Hindlimb muscle (tissue), 1 donor: ENCODE data around the gene ITPR2. TPM values are rescaled to one million over a fixed set of nuclear protein-coding genes. Genes with fewer than 3 reads are reported as not detected.
"Not testable (repeated sequence)": the region's sequence is repeated elsewhere in the genome, so short reads cannot be mapped to it uniquely, and the experiment has no call there.

Source experiments
- DNase-seq: peaks from one replicate; pipeline ENCODE4 v3.0.0-alpha.2; 2013
- polyA plus RNA-seq: library from polyadenylated mRNA; unstranded; fragments of 120-200 nt; gene quantifications from one replicate; pipeline ENCODE4 v1.2.1, GENCODE V29; 2013; ENCODE audit not compliant: insufficient read length

The ITPR2 gene
- polyA plus RNA-seq: 3.8 TPM

DNA sequence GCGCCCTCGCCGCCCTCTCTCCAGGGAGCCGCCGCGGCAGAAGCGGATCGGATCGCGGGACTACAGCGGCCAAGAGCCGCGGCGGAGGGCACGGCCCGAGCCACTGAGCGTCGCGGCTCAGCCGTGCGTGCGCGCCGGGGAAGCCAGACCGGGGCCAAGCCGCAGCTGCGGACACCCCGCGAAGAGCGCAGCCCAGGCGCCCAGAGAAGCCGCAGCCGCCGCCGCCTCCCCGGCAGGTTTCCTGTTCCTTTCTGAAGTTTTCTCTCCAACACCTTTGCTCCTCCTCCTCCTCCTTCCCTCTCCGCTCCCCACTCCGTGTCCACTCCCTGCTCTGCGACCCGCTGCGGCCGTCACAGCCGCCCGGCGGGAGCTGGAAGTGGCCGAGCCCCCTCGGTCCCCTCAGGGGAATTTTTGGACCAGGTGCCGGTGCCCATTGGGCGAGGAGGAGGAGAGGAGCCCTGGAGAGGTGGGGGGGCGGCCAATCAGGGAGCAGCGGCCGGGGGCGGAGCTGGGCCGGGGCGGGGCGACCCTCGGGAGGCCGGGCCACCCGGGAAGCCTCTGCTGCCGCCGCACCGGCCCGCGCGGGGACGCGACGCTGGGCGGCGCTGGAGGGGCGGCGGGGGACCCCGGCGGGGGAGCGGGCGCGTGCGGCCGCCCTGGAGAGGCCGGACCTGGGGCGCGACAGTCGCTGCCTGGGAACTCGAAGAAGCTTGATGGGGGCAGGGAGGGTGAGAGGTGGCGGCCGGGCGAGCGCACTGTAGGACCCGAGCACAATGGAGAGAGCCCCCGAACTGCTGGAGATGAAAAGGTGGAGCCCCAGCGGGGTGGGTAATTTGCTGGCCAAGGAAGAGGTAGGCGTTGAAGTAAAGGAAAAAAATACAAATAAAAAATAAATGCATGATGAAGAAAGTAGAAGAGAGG lies at the start of gene ITPR2:
ITPR2 (minus strand) TSS at position 373 of the 921 bp plus-strand sequence. CDS start 413 bp downstream, outside the sequence.
- peak; percentile 87 for DNase-seq

DNA sequence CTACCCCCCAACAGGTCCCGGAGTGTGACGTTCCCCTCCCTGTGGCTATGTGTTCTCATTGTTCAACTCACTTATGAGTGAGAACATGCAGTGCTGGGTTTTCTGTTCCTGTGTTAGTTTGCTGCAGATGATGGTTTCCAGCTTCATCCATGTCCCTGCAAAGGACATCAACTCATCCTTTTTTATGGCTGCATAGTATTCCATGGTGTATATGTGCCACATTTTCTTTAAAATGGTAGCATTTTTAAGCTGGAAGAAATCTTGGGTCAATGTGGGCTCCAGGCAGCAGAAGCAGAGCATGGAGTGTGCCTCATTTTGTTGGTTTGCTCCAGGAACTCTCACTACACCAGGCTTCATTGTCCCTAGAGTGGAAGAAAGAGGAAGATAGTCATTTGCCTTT lies 47.6 kb upstream of the ITPR2 start:
- no peak for DNase-seq

DNA sequence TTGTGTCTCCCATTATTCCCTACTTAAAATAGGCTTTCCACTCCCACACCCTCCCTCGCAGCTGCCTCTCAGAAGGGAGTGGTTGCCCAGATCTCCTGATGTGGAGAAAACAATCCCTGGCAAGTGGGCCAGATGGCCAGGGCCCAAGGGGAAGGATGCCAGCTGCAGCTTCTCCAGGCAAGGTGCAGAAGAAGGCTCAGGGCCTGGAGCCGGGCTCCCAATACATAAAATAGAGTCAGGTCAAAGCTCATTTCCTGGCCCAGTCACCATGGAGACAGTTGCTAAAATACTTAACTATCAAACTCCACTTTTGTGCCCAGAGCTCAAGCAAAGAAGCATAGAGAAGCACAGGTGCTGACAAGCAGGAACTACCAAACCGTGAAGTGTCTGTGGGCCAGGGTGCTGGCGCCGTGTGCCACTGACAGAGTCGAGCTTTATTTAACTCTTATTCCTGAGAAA lies 45.7 kb upstream of the ITPR2 start:
- DNase-seq: peak; percentile 67

GRCh38 chr12:26874501-26875296 lies 41.7 kb upstream of the ITPR2 start:
- peak; percentile 25 for DNase-seq

DNA sequence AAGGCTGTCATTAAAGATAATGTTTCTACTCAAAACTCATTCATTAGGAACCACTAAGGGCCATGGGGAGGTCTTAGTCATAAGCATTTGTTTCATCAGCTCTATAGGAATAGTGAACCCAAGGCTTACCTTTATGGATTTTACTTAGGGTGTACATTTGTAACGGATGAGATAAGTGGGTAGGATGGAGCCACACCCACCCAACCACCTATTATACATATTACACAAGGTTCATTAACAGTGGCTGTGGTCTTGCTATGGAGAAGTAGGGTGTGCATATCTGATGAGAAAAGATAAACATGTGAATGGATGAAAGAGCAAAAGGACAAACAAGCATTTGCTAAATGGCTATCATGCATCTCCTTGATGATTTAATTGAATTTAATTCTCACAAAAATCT lies 39.6 kb upstream of the ITPR2 start:
- no peak for DNase-seq

DNA sequence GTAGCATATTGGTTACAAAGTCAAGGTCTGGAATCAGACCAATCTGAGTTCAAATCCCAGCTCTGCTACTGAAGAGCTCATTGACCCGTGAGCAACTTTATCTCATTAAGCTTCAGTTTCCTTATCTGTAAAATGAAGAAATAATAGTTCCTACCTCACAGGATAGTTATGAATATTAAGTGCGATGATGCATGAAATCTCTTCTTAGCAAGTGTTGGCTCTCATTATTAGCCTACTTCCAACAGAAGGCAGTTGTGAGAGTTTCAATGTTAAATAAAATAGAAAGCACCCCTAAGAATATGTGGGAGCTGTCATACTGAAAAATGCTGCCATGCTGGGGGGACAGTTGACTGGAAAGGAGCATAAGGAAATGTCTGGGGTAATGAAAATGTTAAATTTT lies 39.0 kb upstream of the ITPR2 start:
- no peak for DNase-seq

- DNase-seq: no peak
Observed at GRCh38 chr12:26870491-26871419, 37.8 kb upstream of the ITPR2 start.

DNA sequence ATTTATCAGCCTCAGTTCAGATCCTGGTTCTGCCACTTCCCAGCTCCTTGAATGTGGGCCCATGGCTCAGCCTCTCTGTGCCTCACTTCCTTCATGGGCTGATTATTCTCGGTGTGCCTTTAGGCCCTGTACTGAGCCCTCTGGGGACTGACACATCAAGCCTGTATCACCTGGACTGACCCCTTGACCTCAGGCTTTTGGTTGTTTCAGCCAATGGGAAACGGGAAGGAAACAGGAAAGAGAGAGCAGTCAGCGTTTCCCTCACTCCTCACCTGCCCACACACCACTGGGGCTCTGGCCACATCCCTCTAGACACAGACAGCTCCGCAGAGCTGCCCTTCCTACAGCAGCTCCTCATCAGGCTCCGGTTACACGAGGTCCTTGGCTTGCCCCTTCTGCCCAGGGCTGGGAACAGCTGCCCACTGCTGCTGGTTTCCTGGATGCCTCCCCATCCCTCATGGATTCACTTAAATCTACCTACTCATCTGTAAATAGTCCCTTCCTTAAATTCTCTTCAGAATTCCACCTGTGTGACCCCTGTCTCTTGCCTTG lies 37.0 kb upstream of the ITPR2 start:
- DNase-seq: no peak

DNA sequence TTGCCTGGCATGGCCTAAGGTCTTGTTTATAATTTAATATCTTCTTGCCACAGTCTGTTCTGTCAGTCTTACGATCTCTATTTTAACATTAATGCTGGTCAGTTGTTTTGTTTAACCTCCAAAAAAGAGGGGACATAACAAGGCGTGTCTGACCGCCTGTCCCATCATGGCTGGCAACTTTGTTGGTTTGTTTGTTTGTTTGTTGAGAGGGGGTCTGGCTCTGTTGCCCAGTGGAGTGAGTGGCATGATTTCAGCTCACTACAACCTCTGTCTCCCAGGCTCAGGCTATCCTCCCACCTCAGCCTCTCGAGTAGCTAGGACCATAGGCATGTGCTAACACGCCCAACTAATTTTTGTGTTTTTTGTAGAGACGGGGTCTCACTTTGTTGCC lies 36.1 kb upstream of the ITPR2 start:
- DNase-seq: no peak

GRCh38 chr12:26868447-26869103 lies 35.6 kb upstream of the ITPR2 start:
- no peak for DNase-seq

- DNase-seq: no peak
Observed at GRCh38 chr12:26867080-26867479, 34.1 kb upstream of the ITPR2 start.

DNA sequence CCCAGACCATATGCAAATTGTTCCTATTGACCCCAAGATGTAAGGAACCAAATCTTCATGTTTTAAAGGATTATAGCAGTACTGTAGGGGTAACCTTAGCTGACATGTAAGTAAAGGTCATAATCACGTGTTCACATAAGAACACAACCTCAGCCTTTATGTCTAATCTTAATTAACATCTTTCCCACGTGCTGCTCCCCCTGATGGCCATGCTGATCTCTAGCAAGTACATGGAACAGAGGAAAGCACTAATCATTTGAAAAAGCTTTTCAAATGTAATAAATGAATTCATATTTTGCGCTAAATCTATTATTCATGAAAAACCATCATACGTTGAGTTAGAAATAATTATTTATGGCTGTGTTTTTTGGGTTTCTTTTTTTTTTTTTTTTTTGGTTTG lies 30.5 kb upstream of the ITPR2 start:
- DNase-seq: no peak

- DNase-seq: not testable (repeated sequence)
Observed at GRCh38 chr12:26862787-26863186, 29.8 kb upstream of the ITPR2 start.

GRCh38 chr12:26861690-26862089 lies 28.7 kb upstream of the ITPR2 start:
- no peak for DNase-seq

DNA sequence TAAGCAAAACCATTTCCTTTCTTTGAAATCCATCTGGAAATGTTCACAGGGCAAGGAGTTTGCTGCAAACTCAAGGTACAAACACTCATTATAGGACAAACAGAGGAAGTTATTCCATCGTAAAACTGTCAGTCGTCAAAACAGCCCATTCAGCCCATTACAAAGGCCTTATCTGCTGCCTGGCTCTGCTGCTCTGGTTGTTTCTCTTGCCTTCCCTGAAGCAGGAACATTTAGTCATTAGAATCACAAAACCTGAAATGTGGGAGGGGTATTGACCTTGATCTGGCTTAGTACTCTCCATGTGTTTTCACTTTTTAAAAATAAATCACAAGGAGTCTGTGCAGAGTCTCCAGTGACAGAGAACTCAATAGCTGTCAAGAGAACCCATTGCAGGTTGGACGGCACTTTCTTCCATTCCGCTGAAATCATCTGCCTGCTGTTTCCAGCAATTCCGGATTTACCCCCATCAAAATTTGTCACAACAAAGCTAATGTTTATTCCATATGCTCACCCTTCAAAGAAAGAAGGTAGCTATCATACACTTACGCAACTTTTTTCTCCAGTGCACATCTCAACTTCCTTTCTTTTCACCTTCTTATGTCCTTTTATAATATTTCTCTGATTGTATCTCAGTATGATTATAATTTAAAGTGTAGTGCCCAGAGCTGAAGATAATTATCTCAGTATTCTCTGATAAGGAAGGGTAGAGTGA lies 24.6 kb upstream of the ITPR2 start:
- DNase-seq: no peak

DNA sequence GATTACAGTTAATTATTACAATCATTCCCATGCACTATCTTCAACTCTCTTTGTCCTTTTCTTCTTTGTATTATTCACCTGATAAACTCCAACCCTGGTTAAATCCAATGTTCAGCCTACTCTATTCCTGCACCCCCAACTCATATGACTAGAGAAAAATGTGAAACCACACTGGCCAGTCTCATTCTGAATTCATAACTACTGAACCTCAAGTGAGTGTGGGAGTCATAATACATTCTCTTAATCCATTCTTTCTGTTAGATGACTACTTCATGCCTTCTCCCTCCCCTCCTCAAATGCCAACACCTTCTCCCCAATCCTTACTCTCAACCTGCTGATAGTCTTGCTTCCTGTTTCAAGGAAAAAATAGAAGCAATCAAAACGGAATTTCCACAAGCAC lies 22.3 kb upstream of the ITPR2 start:
- no peak for DNase-seq

- DNase-seq: no peak
Observed at GRCh38 chr12:26854031-26854390, 21.0 kb upstream of the ITPR2 start.

GRCh38 chr12:26853303-26854030 lies 20.5 kb upstream of the ITPR2 start:
- peak; percentile 73 for DNase-seq

DNA sequence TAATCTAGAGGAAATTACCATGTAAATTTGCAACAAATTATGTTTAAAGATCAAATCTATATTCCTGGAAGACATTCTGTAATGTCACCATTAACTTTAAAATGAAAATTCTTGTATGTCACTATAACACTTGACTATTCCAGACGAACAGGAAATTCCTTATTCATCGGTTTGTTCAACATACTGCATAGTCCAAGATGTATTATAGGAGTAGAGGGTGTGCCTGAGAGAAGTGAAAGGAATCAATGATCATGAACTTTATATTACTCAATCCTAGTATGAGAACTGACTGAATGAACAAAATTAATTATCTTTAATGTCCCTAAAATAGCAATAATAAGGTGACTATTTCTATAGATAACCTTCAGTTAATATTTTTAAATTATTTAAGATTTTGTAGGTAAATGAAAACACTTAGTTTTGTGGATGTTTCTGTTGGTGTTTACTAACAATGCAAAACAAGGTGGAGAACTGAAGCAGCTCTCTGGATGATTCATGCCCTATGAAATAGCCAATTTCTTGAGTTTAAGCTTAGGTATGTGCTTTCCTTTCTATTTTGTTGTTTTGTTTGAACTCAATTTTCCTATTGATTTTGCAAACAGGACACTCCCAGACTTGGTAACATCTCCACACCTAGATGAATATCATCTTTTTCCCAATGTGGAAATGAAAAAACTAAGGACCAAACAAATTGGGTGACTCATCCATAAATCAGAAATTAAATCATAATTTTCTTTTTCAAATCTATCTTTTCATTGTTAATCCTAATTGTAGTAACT lies 18.2 kb upstream of the ITPR2 start:
- no peak for DNase-seq
